Measurements from ENCODE around the gene EID1. TPM values are rescaled to one million over a fixed set of nuclear protein-coding genes. Genes with fewer than 3 reads are reported as not detected.
A peak's percentile ranks its signal among the peaks of the same experiment; 100 is the strongest.

Gene EID1
- polyA plus RNA-seq, 1 of the 3 experiments (the other 2 are of a cell fraction), result 228 TPM

GRCh38 chr15:48868536-48868935 lies 9.4 kb upstream of the EID1 start (continued):
- TF ChIP-seq, protein P1, sequence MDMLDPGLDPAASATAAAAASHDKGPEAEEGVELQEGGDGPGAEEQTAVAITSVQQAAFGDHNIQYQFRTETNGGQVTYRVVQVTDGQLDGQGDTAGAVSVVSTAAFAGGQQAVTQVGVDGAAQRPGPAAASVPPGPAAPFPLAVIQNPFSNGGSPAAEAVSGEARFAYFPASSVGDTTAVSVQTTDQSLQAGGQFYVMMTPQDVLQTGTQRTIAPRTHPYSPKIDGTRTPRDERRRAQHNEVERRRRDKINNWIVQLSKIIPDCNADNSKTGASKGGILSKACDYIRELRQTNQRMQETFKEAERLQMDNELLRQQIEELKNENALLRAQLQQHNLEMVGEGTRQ (IDR thresholded peaks at IDR 0.05; ENCODE audit: borderline replicate concordance, low read depth, low read length), result no peak
- TF ChIP-seq, protein P2, sequence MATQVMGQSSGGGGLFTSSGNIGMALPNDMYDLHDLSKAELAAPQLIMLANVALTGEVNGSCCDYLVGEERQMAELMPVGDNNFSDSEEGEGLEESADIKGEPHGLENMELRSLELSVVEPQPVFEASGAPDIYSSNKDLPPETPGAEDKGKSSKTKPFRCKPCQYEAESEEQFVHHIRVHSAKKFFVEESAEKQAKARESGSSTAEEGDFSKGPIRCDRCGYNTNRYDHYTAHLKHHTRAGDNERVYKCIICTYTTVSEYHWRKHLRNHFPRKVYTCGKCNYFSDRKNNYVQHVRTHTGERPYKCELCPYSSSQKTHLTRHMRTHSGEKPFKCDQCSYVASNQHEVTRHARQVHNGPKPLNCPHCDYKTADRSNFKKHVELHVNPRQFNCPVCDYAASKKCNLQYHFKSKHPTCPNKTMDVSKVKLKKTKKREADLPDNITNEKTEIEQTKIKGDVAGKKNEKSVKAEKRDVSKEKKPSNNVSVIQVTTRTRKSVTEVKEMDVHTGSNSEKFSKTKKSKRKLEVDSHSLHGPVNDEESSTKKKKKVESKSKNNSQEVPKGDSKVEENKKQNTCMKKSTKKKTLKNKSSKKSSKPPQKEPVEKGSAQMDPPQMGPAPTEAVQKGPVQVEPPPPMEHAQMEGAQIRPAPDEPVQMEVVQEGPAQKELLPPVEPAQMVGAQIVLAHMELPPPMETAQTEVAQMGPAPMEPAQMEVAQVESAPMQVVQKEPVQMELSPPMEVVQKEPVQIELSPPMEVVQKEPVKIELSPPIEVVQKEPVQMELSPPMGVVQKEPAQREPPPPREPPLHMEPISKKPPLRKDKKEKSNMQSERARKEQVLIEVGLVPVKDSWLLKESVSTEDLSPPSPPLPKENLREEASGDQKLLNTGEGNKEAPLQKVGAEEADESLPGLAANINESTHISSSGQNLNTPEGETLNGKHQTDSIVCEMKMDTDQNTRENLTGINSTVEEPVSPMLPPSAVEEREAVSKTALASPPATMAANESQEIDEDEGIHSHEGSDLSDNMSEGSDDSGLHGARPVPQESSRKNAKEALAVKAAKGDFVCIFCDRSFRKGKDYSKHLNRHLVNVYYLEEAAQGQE (IDR thresholded peaks at IDR 0.05; ENCODE audit: low read depth, low read length), result no peak
- TF ChIP-seq MXI1 (IDR thresholded peaks at IDR 0.05; ENCODE audit: low read depth, low read length) (no peak), RFX5 (IDR thresholded peaks at IDR 0.05; ENCODE audit: low read length) (no peak), NRF1 (IDR thresholded peaks at IDR 0.05; ENCODE audit: low read depth, low read length) (no peak), USF1 (IDR thresholded peaks at IDR 0.05; ENCODE audit: borderline replicate concordance, low read depth) (no peak), ZBTB33 (IDR thresholded peaks at IDR 0.05; ENCODE audit: borderline replicate concordance, low read depth) (no peak), RXRA (IDR thresholded peaks at IDR 0.05; ENCODE audit: borderline replicate concordance, low read depth) (peak; percentile 43; the same call in 1 of the 2 replicates), EZH2phosphoT487 (IDR thresholded peaks at IDR 0.05; ENCODE audit: borderline replicate concordance, low read depth) (no peak), JUND (IDR thresholded peaks at IDR 0.05) (peak; percentile 51), IRF3 (IDR thresholded peaks at IDR 0.05; ENCODE audit: low read depth, low read length) (no peak), FOSL2 (IDR thresholded peaks at IDR 0.05; ENCODE audit: borderline replicate concordance, low read depth) (peak; percentile 74), TEAD4 (IDR thresholded peaks at IDR 0.05; ENCODE audit: borderline replicate concordance, insufficient read depth) (peak; percentile 53; the same call in 1 of the 2 replicates), YY1 (IDR thresholded peaks at IDR 0.05; ENCODE audit: low read depth) (no peak), GATA2 (CRISPR knock-in tag; IDR thresholded peaks at IDR 0.05) (no peak), RCOR1 (IDR thresholded peaks at IDR 0.05; ENCODE audit: low read length) (no peak), TCF12 (IDR thresholded peaks at IDR 0.05) (peak; percentile 20), ELF1 (IDR thresholded peaks at IDR 0.05) (no peak), SMC3 (IDR thresholded peaks at IDR 0.05; ENCODE audit: low read depth, low read length) (no peak)
- TF ChIP-seq, protein P3, sequence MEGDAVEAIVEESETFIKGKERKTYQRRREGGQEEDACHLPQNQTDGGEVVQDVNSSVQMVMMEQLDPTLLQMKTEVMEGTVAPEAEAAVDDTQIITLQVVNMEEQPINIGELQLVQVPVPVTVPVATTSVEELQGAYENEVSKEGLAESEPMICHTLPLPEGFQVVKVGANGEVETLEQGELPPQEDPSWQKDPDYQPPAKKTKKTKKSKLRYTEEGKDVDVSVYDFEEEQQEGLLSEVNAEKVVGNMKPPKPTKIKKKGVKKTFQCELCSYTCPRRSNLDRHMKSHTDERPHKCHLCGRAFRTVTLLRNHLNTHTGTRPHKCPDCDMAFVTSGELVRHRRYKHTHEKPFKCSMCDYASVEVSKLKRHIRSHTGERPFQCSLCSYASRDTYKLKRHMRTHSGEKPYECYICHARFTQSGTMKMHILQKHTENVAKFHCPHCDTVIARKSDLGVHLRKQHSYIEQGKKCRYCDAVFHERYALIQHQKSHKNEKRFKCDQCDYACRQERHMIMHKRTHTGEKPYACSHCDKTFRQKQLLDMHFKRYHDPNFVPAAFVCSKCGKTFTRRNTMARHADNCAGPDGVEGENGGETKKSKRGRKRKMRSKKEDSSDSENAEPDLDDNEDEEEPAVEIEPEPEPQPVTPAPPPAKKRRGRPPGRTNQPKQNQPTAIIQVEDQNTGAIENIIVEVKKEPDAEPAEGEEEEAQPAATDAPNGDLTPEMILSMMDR (IDR thresholded peaks at IDR 0.05), result no peak
